ENCODE measurements around the gene ATP6V1F. TPM values are rescaled to one million over a fixed set of nuclear protein-coding genes. Genes with fewer than 3 reads are reported as not detected.

The ATP6V1F gene
- total and polyA plus RNA-seq, 7 experiments from 2014 or later, result 58.4 to 340 (median 101) TPM

DNA sequence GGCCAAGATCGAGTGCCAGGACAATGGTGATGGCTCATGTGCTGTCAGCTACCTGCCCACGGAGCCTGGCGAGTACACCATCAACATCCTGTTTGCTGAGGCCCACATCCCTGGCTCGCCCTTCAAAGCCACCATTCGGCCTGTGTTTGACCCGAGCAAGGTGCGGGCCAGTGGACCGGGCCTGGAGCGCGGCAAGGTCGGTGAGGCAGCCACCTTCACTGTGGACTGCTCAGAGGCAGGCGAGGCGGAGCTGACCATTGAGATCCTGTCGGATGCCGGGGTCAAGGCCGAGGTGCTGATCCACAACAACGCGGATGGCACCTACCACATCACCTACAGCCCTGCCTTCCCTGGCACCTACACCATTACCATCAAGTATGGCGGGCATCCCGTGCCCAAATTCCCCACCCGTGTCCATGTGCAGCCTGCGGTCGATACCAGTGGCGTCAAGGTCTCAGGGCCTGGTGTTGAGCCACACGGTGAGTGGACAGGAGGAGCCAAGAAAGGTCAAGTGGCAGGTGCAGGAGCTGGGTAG is 17.8 kb upstream of the ATP6V1F start:
- Mint-ChIP-seq H3K27me3 (no peaks in the 10 kb centered on the region), H3K4me3 (no peak overlapping the region), H3K9me3 (no peaks in the 10 kb centered on the region), H3K36me3 (no peaks in the 10 kb centered on the region), H3K4me1 (peaks cover 0 to 2% (median 0%) of the 10 kb centered on the region in 7 donors), H3K27ac (no peak overlapping the region)
- Histone ChIP-seq H3K27me3 (ENCODE audit: control insufficient read depth in 2 of 2, insufficient read depth in 2 of 2, low read length in 2 of 2) (no peaks in the 10 kb centered on the region), H3K9me3 (ENCODE audit: control insufficient read depth in 2 of 3, low read length in 3 of 3) (no peaks in the 10 kb centered on the region), H3K4me1 (ENCODE audit: control insufficient read depth in 2 of 2, insufficient read depth in 2 of 2, low read length in 2 of 2) (no peaks in the 10 kb centered on the region), H3K27ac (ENCODE audit: low read depth, low read length) (no peak overlapping the region), H3K36me3 (ENCODE audit: control insufficient read depth in 2 of 3, insufficient read depth in 3 of 3, low read length in 3 of 3) (no peaks in the 10 kb centered on the region), H3K4me3 (ENCODE audit: low read length) (no peak overlapping the region)
- POLR2A ChIA-PET, result interaction anchor here (0.6 kb wide), 1 partner anchor 299 kb away, joined by 3 read pairs; no protein-coding TSS in a partner anchor
- no peak for ATAC-seq
- intact Hi-C loops (cut with micrococcal nuclease), result loop anchor here in 1 of 2 donors (5.0 kb wide), 1 partner anchor 53 kb away; the partner anchor contains the start of gene CCDC136
- CTCF ChIA-PET, result no interaction called here
- DNase-seq, result no peak

- Histone ChIP-seq H3K4me3 (ENCODE audit: low read length) (no peak overlapping the region), H3K9me3 (ENCODE audit: control insufficient read depth in 2 of 3, low read length in 3 of 3) (no peaks in the 10 kb centered on the region), H3K27ac (ENCODE audit: low read depth, low read length) (no peak overlapping the region), H3K36me3 (ENCODE audit: control insufficient read depth in 2 of 3, insufficient read depth in 3 of 3, low read length in 3 of 3) (no peaks in the 10 kb centered on the region), H3K4me1 (ENCODE audit: control insufficient read depth in 2 of 2, insufficient read depth in 2 of 2, low read length in 2 of 2) (no peaks in the 10 kb centered on the region), H3K27me3 (ENCODE audit: control insufficient read depth in 2 of 2, insufficient read depth in 2 of 2, low read length in 2 of 2) (no peaks in the 10 kb centered on the region)
- intact Hi-C loops (cut with micrococcal nuclease), result no loop called here
- CTCF ChIA-PET, result no interaction called here
- Mint-ChIP-seq H3K4me1 (peaks cover 0 to 2% (median 0%) of the 10 kb centered on the region in 7 donors), H3K9me3 (no peaks in the 10 kb centered on the region), H3K36me3 (no peaks in the 10 kb centered on the region), H3K27ac (no peak overlapping the region), H3K27me3 (no peaks in the 10 kb centered on the region), H3K4me3 (no peak overlapping the region)
- POLR2A ChIA-PET, result interaction anchor here (0.6 kb wide), 1 partner anchor 299 kb away, joined by 3 read pairs; no protein-coding TSS in a partner anchor
- no peak for DNase-seq
- ATAC-seq, result no peak
Measured at GRCh38 chr7:128845475-128845874, 17.2 kb upstream of the ATP6V1F start.

DNA sequence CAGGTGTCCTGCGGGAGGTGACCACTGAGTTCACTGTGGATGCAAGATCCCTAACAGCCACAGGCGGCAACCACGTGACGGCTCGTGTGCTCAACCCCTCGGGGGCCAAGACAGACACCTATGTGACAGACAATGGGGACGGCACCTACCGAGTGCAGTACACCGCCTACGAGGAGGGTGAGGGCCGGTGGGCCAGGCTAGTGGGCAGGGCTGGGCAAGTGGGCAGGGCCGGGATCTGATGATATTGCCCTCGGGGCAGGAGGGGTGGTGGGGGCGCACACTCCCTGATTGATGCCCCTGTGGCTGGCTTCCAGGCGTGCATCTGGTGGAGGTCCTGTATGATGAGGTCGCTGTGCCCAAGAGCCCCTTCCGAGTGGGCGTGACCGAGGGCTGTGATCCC is 16.7 kb upstream of the ATP6V1F start:
- Histone ChIP-seq H3K4me3 (ENCODE audit: low read length) (no peak overlapping the region), H3K27me3 (ENCODE audit: control insufficient read depth in 2 of 2, insufficient read depth in 2 of 2, low read length in 2 of 2) (no peaks in the 10 kb centered on the region), H3K9me3 (ENCODE audit: control insufficient read depth in 2 of 3, low read length in 3 of 3) (no peaks in the 10 kb centered on the region), H3K36me3 (ENCODE audit: control insufficient read depth in 2 of 3, insufficient read depth in 3 of 3, low read length in 3 of 3) (no peaks in the 10 kb centered on the region), H3K4me1 (ENCODE audit: control insufficient read depth in 2 of 2, insufficient read depth in 2 of 2, low read length in 2 of 2) (no peaks in the 10 kb centered on the region), H3K27ac (ENCODE audit: low read depth, low read length) (no peak overlapping the region)
- no peaks in the 10 kb centered on the region for H3K27me3 Mint-ChIP-seq
- H3K4me1 Mint-ChIP-seq, result peaks cover 0 to 2% (median 0%) of the 10 kb centered on the region in 7 donors
- no peak overlapping the region for H3K27ac Mint-ChIP-seq
- H3K9me3 Mint-ChIP-seq, result no peaks in the 10 kb centered on the region
- no peaks in the 10 kb centered on the region for H3K36me3 Mint-ChIP-seq
- ATAC-seq (no peak), DNase-seq (no peak)
- intact Hi-C loops (cut with micrococcal nuclease), result no loop called here
- POLR2A ChIA-PET, result no interaction called here
- CTCF ChIA-PET, result no interaction called here
- H3K4me3 Mint-ChIP-seq, result no peak overlapping the region

GRCh38 chr7:128846781-128847444 is 15.7 kb upstream of the ATP6V1F start:
- H3K4me3 Mint-ChIP-seq, result no peak overlapping the region
- H3K36me3 Mint-ChIP-seq, result no peaks in the 10 kb centered on the region
- Histone ChIP-seq H3K36me3 (ENCODE audit: control insufficient read depth in 2 of 3, insufficient read depth in 3 of 3, low read length in 3 of 3) (no peaks in the 10 kb centered on the region), H3K27ac (ENCODE audit: low read depth, low read length) (no peak overlapping the region), H3K9me3 (ENCODE audit: control insufficient read depth in 2 of 3, low read length in 3 of 3) (no peaks in the 10 kb centered on the region), H3K4me3 (ENCODE audit: low read length) (no peak overlapping the region), H3K4me1 (ENCODE audit: control insufficient read depth in 2 of 2, insufficient read depth in 2 of 2, low read length in 2 of 2) (no peaks in the 10 kb centered on the region), H3K27me3 (ENCODE audit: control insufficient read depth in 2 of 2, insufficient read depth in 2 of 2, low read length in 2 of 2) (no peaks in the 10 kb centered on the region)
- POLR2A ChIA-PET, result no interaction called here
- H3K27me3 Mint-ChIP-seq, result no peaks in the 10 kb centered on the region
- no peaks in the 10 kb centered on the region for H3K9me3 Mint-ChIP-seq
- DNase-seq (no peak), ATAC-seq (no peak)
- no peak overlapping the region for H3K27ac Mint-ChIP-seq
- CTCF ChIA-PET, result interaction anchor here (1.0 kb wide), 1 partner anchor 15 kb away, joined by 3 read pairs; no protein-coding TSS in a partner anchor
- H3K4me1 Mint-ChIP-seq, result peaks cover 0 to 2% (median 0%) of the 10 kb centered on the region in 7 donors
- intact Hi-C loops (cut with micrococcal nuclease), result no loop called here

DNA sequence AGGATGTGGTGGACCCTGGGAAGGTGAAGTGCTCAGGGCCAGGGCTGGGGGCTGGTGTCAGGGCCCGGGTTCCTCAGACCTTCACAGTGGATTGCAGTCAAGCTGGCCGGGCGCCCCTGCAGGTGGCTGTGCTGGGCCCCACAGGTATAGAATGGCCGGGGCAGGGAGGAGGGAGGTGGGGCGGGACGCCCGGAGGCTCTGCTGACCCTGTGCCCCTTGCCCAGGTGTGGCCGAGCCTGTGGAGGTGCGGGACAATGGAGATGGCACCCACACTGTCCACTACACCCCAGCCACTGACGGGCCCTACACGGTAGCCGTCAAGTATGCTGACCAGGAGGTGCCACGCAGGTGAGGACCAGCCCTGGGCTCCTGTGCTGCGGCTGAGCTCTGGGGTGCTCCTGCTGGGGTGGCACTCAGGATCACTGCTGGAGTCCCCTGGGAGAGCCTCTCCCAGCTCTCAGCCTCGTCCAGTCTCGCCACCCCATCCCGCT is 14.9 kb upstream of the ATP6V1F start:
- no peaks in the 10 kb centered on the region for H3K4me1 ChIP-seq (ENCODE audit: control insufficient read depth in 2 of 2, insufficient read depth in 2 of 2, low read length in 2 of 2)
- no peaks in the 10 kb centered on the region for H3K9me3 ChIP-seq (ENCODE audit: control insufficient read depth in 2 of 3, low read length in 3 of 3)
- H3K27me3 ChIP-seq (ENCODE audit: control insufficient read depth in 2 of 2, insufficient read depth in 2 of 2, low read length in 2 of 2), result no peaks in the 10 kb centered on the region
- H3K27ac ChIP-seq (ENCODE audit: low read depth, low read length), result no peak overlapping the region
- H3K9me3 Mint-ChIP-seq, result no peaks in the 10 kb centered on the region
- H3K4me1 Mint-ChIP-seq, result no peaks in the 10 kb centered on the region
- H3K36me3 ChIP-seq (ENCODE audit: control insufficient read depth in 2 of 3, insufficient read depth in 3 of 3, low read length in 3 of 3), result no peaks in the 10 kb centered on the region
- no peak overlapping the region for H3K27ac Mint-ChIP-seq
- no peak overlapping the region for H3K4me3 Mint-ChIP-seq
- intact Hi-C loops (cut with micrococcal nuclease), result no loop called here
- POLR2A ChIA-PET, result no interaction called here
- no peaks in the 10 kb centered on the region for H3K27me3 Mint-ChIP-seq
- CTCF ChIA-PET, result no interaction called here
- no peak for DNase-seq
- ATAC-seq, result no peak
- no peak overlapping the region for H3K4me3 ChIP-seq (ENCODE audit: low read length)
- H3K36me3 Mint-ChIP-seq, result no peaks in the 10 kb centered on the region

- ATAC-seq, result no peak
- Histone ChIP-seq H3K4me1 (ENCODE audit: control insufficient read depth in 2 of 2, insufficient read depth in 2 of 2, low read length in 2 of 2) (no peaks in the 10 kb centered on the region), H3K9me3 (ENCODE audit: control insufficient read depth in 2 of 3, low read length in 3 of 3) (no peaks in the 10 kb centered on the region), H3K27ac (ENCODE audit: low read depth, low read length) (no peak overlapping the region), H3K4me3 (ENCODE audit: low read length) (no peak overlapping the region), H3K27me3 (ENCODE audit: control insufficient read depth in 2 of 2, insufficient read depth in 2 of 2, low read length in 2 of 2) (no peaks in the 10 kb centered on the region), H3K36me3 (ENCODE audit: control insufficient read depth in 2 of 3, insufficient read depth in 3 of 3, low read length in 3 of 3) (no peaks in the 10 kb centered on the region)
- intact Hi-C loops (cut with micrococcal nuclease), result no loop called here
- no peaks in the 10 kb centered on the region for H3K9me3 Mint-ChIP-seq
- POLR2A ChIA-PET, result no interaction called here
- H3K36me3 Mint-ChIP-seq, result no peaks in the 10 kb centered on the region
- H3K4me1 Mint-ChIP-seq, result no peaks in the 10 kb centered on the region
- no peak for DNase-seq
- no peak overlapping the region for H3K4me3 Mint-ChIP-seq
- no peak overlapping the region for H3K27ac Mint-ChIP-seq
- no peaks in the 10 kb centered on the region for H3K27me3 Mint-ChIP-seq
- CTCF ChIA-PET, result no interaction called here
Measured at GRCh38 chr7:128848289-128849155, 14.1 kb upstream of the ATP6V1F start.

Measured in naive thymus-derived CD4-positive, alpha-beta T cell (primary cell).